IgD-negative memory B cell (primary cell): ENCODE measurements around the gene ZNRF1. TPM values are rescaled to one million over a fixed set of nuclear protein-coding genes. Genes with fewer than 3 reads are reported as not detected.

ENCODE experiments used
- H3K27ac Mint-ChIP-seq, 3 donors: one replicate each; pipeline ENCODE4 v1.8.0; 2020 to 2022; ENCODE audit warnings: mild to moderate bottlenecking in 3 of 3, mixed read lengths in 3 of 3, moderate library complexity in 1 of 3
- H3K27me3 Mint-ChIP-seq: one replicate; pipeline ENCODE4 v1.8.0; 2021; ENCODE audit warnings: mixed read lengths
- H3K36me3 Mint-ChIP-seq: one replicate; pipeline ENCODE4 v1.8.0; 2020; ENCODE audit warnings: mild to moderate bottlenecking, mixed read lengths
- H3K4me1 Mint-ChIP-seq, 3 donors: one replicate each; pipeline ENCODE4 v1.8.0; 2020 to 2022; ENCODE audit warnings: mixed read lengths in 3 of 3, mild to moderate bottlenecking in 1 of 3
- H3K4me3 Mint-ChIP-seq, 4 donors: one replicate each; pipeline ENCODE4 v1.8.0; 2020 to 2022; ENCODE audit warnings: mild to moderate bottlenecking in 4 of 4, mixed read lengths in 4 of 4, moderate library complexity in 3 of 4
- H3K9me3 Mint-ChIP-seq, 3 donors: one replicate each; pipeline ENCODE4 v1.8.0; 2020 to 2021; ENCODE audit warnings: mixed read lengths in 3 of 3, mild to moderate bottlenecking in 1 of 3
- polyA plus RNA-seq: library from polyadenylated mRNA; unstranded; fragments of 300-500 nt; fragmentation: Illumina TruSeq; gene quantifications from one replicate; pipeline ENCODE4 v1.2.3, GENCODE V29; 2021

Gene ZNRF1
- polyA plus RNA-seq, 1 donor from 2014 or later: not detected

- H3K27ac Mint-ChIP-seq: no peak overlapping the region
- peaks cover 5% of the 10 kb centered on the region for H3K27me3 Mint-ChIP-seq
- H3K9me3 Mint-ChIP-seq: peaks cover under 1 to 3% (median 1%) of the 10 kb centered on the region in 3 donors
- H3K4me3 Mint-ChIP-seq: no peak overlapping the region
- no peaks in the 10 kb centered on the region for H3K36me3 Mint-ChIP-seq
- peaks cover 0 to 4% (median 2%) of the 10 kb centered on the region in 3 donors for H3K4me1 Mint-ChIP-seq
These were observed 28.9 kb downstream of the ZNRF1 start for GRCh38 chr16:75027520-75028300.

- H3K27me3 Mint-ChIP-seq: peaks cover 5% of the 10 kb centered on the region
- no peak overlapping the region for H3K4me3 Mint-ChIP-seq
- H3K27ac Mint-ChIP-seq: no peak overlapping the region
- H3K9me3 Mint-ChIP-seq: peaks cover 0 to 3% (median 0%) of the 10 kb centered on the region in 3 donors
- no peaks in the 10 kb centered on the region for H3K36me3 Mint-ChIP-seq
- H3K4me1 Mint-ChIP-seq: peaks cover 0 to 4% (median 2%) of the 10 kb centered on the region in 3 donors
These were observed 29.8 kb downstream of the ZNRF1 start for GRCh38 chr16:75028544-75029135.

- peaks cover 0 to 2% (median 0%) of the 10 kb centered on the region in 3 donors for H3K4me1 Mint-ChIP-seq
- peaks cover 5% of the 10 kb centered on the region for H3K27me3 Mint-ChIP-seq
- H3K27ac Mint-ChIP-seq: no peak overlapping the region
- no peaks in the 10 kb centered on the region for H3K9me3 Mint-ChIP-seq
- H3K36me3 Mint-ChIP-seq: no peaks in the 10 kb centered on the region
- H3K4me3 Mint-ChIP-seq: no peak overlapping the region
These were observed 31.0 kb downstream of the ZNRF1 start for GRCh38 chr16:75029854-75030253.

GRCh38 chr16:75032655-75033054 lies 33.8 kb downstream of the ZNRF1 start:
- Mint-ChIP-seq H3K4me1 (peaks cover 0 to 2% (median 0%) of the 10 kb centered on the region in 3 donors), H3K9me3 (peaks cover 0 to 1% (median 0%) of the 10 kb centered on the region in 3 donors), H3K27ac (no peak overlapping the region), H3K4me3 (no peak overlapping the region), H3K27me3 (peaks cover 5% of the 10 kb centered on the region), H3K36me3 (no peaks in the 10 kb centered on the region)

- H3K4me3 Mint-ChIP-seq: no peak overlapping the region
- no peaks in the 10 kb centered on the region for H3K36me3 Mint-ChIP-seq
- H3K27ac Mint-ChIP-seq: no peak overlapping the region
These were observed 36.7 kb downstream of the ZNRF1 start for GRCh38 chr16:75035410-75035968.

GRCh38 chr16:75038036-75038858 lies 39.4 kb downstream of the ZNRF1 start:
- no peak overlapping the region for H3K27ac Mint-ChIP-seq
- H3K4me3 Mint-ChIP-seq: no peak overlapping the region
- H3K9me3 Mint-ChIP-seq: peaks cover 0 to 8% (median 2%) of the 10 kb centered on the region in 3 donors
- H3K4me1 Mint-ChIP-seq: peaks cover 2 to 5% (median 2%) of the 10 kb centered on the region in 3 donors
- H3K36me3 Mint-ChIP-seq: no peaks in the 10 kb centered on the region
- H3K27me3 Mint-ChIP-seq: peaks cover 2% of the 10 kb centered on the region

More at GRCh38 chr16:75035410-75035968, 36.7 kb downstream of the ZNRF1 start:
- H3K27me3 Mint-ChIP-seq: peaks cover 5% of the 10 kb centered on the region
- peaks cover 0 to 8% (median 2%) of the 10 kb centered on the region in 3 donors for H3K9me3 Mint-ChIP-seq
- peaks cover 0 to 2% (median 0%) of the 10 kb centered on the region in 3 donors for H3K4me1 Mint-ChIP-seq

GRCh38 chr16:75039941-75040340 lies 41.1 kb downstream of the ZNRF1 start:
- Mint-ChIP-seq H3K4me1 (peaks cover 0 to 5% (median 2%) of the 10 kb centered on the region in 3 donors), H3K27ac (no peak overlapping the region), H3K27me3 (peaks cover 2% of the 10 kb centered on the region), H3K9me3 (peaks cover 0 to 8% (median 2%) of the 10 kb centered on the region in 3 donors), H3K36me3 (no peaks in the 10 kb centered on the region), H3K4me3 (no peak overlapping the region)

GRCh38 chr16:75042426-75043174 lies 43.8 kb downstream of the ZNRF1 start:
- Mint-ChIP-seq H3K4me3 (no peak overlapping the region), H3K36me3 (no peaks in the 10 kb centered on the region), H3K9me3 (peaks cover 0 to 7% (median 2%) of the 10 kb centered on the region in 3 donors), H3K27ac (no peak overlapping the region), H3K4me1 (peaks cover 0 to 5% (median 2%) of the 10 kb centered on the region in 3 donors), H3K27me3 (no peaks in the 10 kb centered on the region)

GRCh38 chr16:75043175-75043895 lies 44.5 kb downstream of the ZNRF1 start:
- Mint-ChIP-seq H3K36me3 (no peaks in the 10 kb centered on the region), H3K9me3 (peaks cover 0 to under 1% (median 0%) of the 10 kb centered on the region in 3 donors), H3K4me1 (peaks cover 0 to 5% (median 2%) of the 10 kb centered on the region in 3 donors), H3K27ac (no peak overlapping the region), H3K27me3 (no peaks in the 10 kb centered on the region), H3K4me3 (no peak overlapping the region)

GRCh38 chr16:75044800-75045361 lies 46.1 kb downstream of the ZNRF1 start:
- no peaks in the 10 kb centered on the region for H3K9me3 Mint-ChIP-seq
- H3K4me1 Mint-ChIP-seq: peaks cover 0 to 5% (median 2%) of the 10 kb centered on the region in 3 donors
- H3K4me3 Mint-ChIP-seq: no peak overlapping the region
- H3K27me3 Mint-ChIP-seq: no peaks in the 10 kb centered on the region
- no peak overlapping the region for H3K27ac Mint-ChIP-seq
- no peaks in the 10 kb centered on the region for H3K36me3 Mint-ChIP-seq

GRCh38 chr16:75045424-75045823 lies 46.6 kb downstream of the ZNRF1 start:
- no peaks in the 10 kb centered on the region for H3K36me3 Mint-ChIP-seq

GRCh38 chr16:75048054-75048453 lies 49.2 kb downstream of the ZNRF1 start:
- H3K27ac Mint-ChIP-seq: peak overlapping the region in 1 of 3 donors; percentile 45
- no peaks in the 10 kb centered on the region for H3K4me1 Mint-ChIP-seq
- no peaks in the 10 kb centered on the region for H3K27me3 Mint-ChIP-seq
- no peaks in the 10 kb centered on the region for H3K36me3 Mint-ChIP-seq
- no peak overlapping the region for H3K4me3 Mint-ChIP-seq
- no peaks in the 10 kb centered on the region for H3K9me3 Mint-ChIP-seq

More at GRCh38 chr16:75045424-75045823, 46.6 kb downstream of the ZNRF1 start:
- no peak overlapping the region for H3K27ac Mint-ChIP-seq
- no peak overlapping the region for H3K4me3 Mint-ChIP-seq
- H3K4me1 Mint-ChIP-seq: peaks cover 0 to 5% (median 2%) of the 10 kb centered on the region in 3 donors
- H3K27me3 Mint-ChIP-seq: no peaks in the 10 kb centered on the region
- H3K9me3 Mint-ChIP-seq: no peaks in the 10 kb centered on the region

- Mint-ChIP-seq H3K4me3 (no peak overlapping the region), H3K9me3 (no peaks in the 10 kb centered on the region), H3K27ac (no peak overlapping the region), H3K4me1 (no peaks in the 10 kb centered on the region), H3K27me3 (no peaks in the 10 kb centered on the region), H3K36me3 (no peaks in the 10 kb centered on the region)
These were observed 49.7 kb downstream of the ZNRF1 start for GRCh38 chr16:75048530-75048929.
